Brain microvascular endothelial cell (primary cell): ENCODE measurements around the gene LOXHD1.

Experiments
- DNase-seq: peaks from one replicate; pipeline ENCODE4 v3.0.0-alpha.2; 2020
- H3K27ac ChIP-seq: fragments of 250-450 bp; sonication (Bioruptor Pico); 2 replicates; pipeline ENCODE4 v1.5.1; 2020; ENCODE audit warnings: mild to moderate bottlenecking, moderate library complexity
- H3K27me3 ChIP-seq: fragments of 250-450 bp; sonication (Bioruptor Pico); replicated peaks from 2 replicates; pipeline ENCODE4 v1.5.1; 2020; ENCODE audit warnings: mild to moderate bottlenecking
- H3K36me3 ChIP-seq: fragments of 250-450 bp; sonication (Bioruptor Pico); replicated peaks from 2 replicates; pipeline ENCODE4 v1.5.1; 2020; ENCODE audit warnings: mild to moderate bottlenecking
- H3K4me3 ChIP-seq: 2 replicates; pipeline ENCODE4 v1.5.1; 2011; ENCODE audit warnings: low read depth, mild to moderate bottlenecking, control low read depth, low read length, moderate library complexity
- CTCF ChIP-seq: IDR thresholded peaks from 2 replicates; pipeline ENCODE4 v1.5.1; 2011; ENCODE audit warnings: low read depth, mild to moderate bottlenecking, moderate library complexity, low read length, control low read depth, inconsistent platforms; ENCODE audit errors: missing control alignments
- in situ Hi-C: cut with HindIII; loops from 2 replicates; pipeline ENCODE4 v1.10.0; 2017; ENCODE audit warnings: low sequenced_read_pairs, low pct_ligation_motif_present

LOXHD1 gene

GRCh38 chr18:46466234-46467160 is 190.5 kb downstream of the LOXHD1 start:
- in situ Hi-C loops: no loop called here
- TF ChIP-seq CTCF: no peak
- no peak overlapping the region for H3K27ac ChIP-seq
- no peak overlapping the region for H3K4me3 ChIP-seq
- H3K27me3 ChIP-seq: no peaks in the 10 kb centered on the region
- no peaks in the 10 kb centered on the region for H3K36me3 ChIP-seq
- DNase-seq: no peak

GRCh38 chr18:46464926-46465655 is 191.9 kb downstream of the LOXHD1 start:
- in situ Hi-C loops: no loop called here
- no peaks in the 10 kb centered on the region for H3K36me3 ChIP-seq
- TF ChIP-seq CTCF: peak; percentile 57
- no peak overlapping the region for H3K4me3 ChIP-seq
- no peaks in the 10 kb centered on the region for H3K27me3 ChIP-seq
- DNase-seq: no peak
- H3K27ac ChIP-seq: no peak overlapping the region

- Histone ChIP-seq H3K27ac (no peak overlapping the region), H3K27me3 (no peaks in the 10 kb centered on the region), H3K36me3 (no peaks in the 10 kb centered on the region), H3K4me3 (no peak overlapping the region)
- in situ Hi-C loops: no loop called here
- DNase-seq: no peak
- no peak for TF ChIP-seq CTCF
These were observed 194.5 kb downstream of the LOXHD1 start for GRCh38 chr18:46462523-46462922.

GRCh38 chr18:46461993-46462392 is 195.0 kb downstream of the LOXHD1 start:
- TF ChIP-seq CTCF: no peak
- no peak overlapping the region for H3K27ac ChIP-seq
- DNase-seq: no peak
- H3K36me3 ChIP-seq: no peaks in the 10 kb centered on the region
- no peaks in the 10 kb centered on the region for H3K27me3 ChIP-seq
- no peak overlapping the region for H3K4me3 ChIP-seq
- in situ Hi-C loops: no loop called here

GRCh38 chr18:46460754-46461153 is 196.3 kb downstream of the LOXHD1 start:
- H3K27ac ChIP-seq: no peak overlapping the region
- H3K27me3 ChIP-seq: no peaks in the 10 kb centered on the region
- DNase-seq: no peak
- no peaks in the 10 kb centered on the region for H3K36me3 ChIP-seq
- TF ChIP-seq CTCF: no peak
- in situ Hi-C loops: no loop called here
- no peak overlapping the region for H3K4me3 ChIP-seq
